NCI-H524 treated with DMSO at 0.1 percent for 48 hours (cell line): ENCODE data around the gene YTHDC2.
"Not testable (repeated sequence)": the region's sequence is repeated elsewhere in the genome, so short reads cannot be mapped to it uniquely, and the experiment has no call there.

ENCODE experiments used
- DNase-seq: peaks from one replicate; lab custom pipeline; 2025; lab: John Stamatoyannopoulos, UW

The YTHDC2 gene

DNA sequence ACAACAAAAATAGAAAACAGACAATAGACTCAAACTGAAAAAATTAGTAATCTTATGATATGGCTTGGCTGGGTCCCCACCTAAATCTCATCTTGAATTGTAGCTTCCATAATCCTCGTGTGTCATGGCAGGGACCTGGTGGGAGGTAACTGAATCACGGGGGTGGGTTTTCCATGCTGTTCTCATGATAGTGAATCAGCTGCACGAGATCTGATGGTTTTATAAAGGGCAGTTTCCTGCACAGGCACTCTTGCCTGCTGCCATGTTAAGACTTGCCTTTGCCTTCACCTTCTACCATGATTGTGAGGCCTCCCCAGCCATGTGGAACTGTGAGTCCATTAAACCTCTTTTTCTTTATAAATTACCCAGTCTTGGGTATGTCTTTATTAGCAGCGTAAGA lies 89.8 kb downstream of the YTHDC2 start:
- not testable (repeated sequence) for DNase-seq

DNA sequence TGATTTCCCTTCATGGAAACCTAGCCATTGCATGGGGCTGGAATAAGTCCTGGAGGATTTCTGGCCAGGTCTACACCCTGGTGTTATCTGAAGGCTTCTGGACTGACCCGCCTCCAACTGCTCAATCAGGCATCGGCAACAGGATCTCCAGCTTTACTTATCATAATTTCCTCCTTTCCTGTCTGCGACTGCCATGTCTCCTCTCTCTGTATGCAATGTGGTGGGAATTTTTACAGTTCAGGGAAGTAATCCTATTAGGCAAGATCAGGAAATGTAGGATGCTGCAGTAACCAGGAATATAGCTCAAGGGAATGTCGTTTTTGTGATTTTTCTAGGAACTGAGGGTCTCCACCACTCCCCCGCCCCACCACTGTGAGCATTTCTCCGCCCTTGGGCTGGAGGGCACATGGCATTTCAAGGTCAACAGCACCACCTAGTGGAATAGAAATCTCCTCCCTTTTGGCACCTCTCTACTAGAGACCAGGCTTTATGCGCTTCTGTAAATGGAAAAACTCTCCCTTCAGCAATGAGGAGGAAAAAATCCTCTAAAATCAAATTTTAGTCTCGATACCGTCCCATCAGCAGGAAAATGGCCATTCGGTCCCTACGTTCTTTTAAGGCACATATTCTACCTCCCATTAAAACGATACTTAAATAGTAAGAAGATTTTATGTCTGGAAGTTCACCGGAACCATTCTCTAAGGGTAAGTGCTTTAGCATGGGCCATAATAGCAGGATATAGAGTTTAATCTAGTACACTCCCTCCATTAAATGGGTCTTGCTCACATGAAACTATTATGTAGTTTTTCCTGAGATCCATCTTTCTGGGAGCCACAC lies 93.0 kb downstream of the YTHDC2 start:
- DNase-seq: no peak

DNA sequence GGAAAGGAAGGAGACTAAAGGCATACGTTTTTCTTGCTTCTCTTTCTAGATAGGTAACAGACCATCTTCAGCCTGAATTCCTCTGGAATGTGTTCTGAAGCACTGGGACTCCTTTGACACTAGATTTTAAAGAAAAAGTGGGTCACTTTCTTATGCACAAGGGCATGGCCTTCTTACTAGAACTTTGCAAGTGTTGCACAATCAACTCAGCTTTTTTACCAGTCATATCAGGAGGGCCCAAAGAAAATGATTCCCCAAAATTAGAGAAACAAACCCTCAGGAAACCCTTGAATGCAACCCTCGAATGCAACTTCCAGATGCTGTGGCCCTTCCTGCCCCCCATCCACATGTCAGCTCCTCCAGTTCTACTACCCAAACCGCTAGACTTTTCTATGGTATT lies 93.9 kb downstream of the YTHDC2 start:
- DNase-seq: no peak

DNA sequence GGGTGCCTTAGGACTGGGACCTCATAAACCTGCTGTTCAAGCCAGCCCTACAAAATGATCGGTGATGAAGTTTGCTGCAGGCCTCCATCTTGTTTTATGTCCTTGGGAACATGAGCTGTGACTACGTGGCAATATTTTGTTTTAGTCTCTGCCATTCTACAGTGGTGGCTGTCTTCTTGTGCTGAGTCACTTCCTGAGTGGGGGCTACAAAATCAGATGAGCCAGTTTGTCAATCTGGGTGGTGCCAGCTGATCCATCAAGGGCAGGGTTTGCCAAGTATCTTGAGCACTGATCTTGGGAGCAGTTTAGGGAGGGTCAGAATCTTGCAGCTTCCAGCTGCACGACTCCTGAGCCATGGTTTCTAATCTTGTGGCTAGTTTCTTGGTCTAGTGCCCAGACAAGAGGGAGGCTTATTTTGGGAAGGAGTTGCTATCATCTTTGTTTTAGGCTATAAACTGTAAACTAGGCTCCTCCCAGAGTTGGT lies 94.7 kb downstream of the YTHDC2 start:
- DNase-seq: no peak

DNA sequence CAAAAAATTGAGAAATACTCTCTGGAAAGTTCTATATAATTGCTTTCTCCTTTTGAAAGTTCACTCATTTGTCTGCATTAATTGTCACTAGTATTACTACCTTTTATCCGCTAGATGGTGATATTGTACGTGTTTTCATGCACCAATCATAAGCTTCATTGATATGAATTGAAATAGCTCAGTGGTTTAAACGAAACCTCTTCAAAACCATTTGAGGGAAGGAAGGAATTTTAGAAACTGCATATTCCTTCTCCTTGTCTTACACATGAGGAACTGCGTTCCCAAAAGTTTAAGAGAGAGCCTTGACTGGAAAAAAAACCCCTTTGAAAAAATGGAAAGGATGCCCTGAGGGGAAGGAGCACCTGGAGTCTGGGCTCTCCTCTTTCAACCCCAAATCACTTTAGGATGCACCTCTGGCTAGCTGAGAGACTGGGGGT lies 98.6 kb downstream of the YTHDC2 start:
- DNase-seq: no peak

DNA sequence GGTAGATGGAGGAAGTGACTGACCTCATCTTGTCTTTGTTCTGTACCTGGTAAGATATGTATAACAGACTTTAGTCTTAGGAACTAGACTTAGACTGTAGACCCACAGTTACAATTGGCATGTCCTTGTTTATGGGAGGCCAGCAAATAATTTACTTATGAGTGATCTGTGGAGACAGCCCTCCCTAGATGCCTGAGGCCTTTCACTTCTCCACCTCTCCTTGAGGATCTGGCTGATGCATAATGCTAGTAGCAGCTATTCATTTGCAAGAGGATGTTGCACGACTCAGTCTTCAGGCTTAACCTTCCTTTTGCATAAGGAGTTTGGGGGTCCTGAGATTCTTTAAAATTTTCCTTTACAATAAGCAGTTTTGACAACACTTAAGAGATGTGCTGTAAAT lies 100.7 kb downstream of the YTHDC2 start:
- no peak for DNase-seq

DNA sequence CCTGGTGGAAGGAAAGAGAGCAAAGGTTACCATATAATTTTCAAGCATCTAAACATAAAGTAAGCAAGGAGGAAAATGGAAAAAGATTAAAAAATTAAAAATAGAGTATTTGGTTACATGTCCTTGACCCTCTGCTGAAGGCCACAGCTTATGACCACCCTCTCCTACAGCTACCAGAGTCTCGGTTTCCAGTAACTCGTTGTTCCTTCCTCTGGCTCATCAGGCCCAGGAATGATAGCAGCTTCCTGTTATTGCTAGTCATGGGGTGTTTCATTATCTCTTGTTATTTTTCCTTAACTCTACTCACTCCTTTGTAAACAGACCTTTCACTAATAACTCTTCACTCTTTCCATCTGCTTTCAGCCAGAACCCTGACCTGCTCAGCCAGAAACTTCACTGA lies 102.2 kb downstream of the YTHDC2 start:
- DNase-seq: no peak

DNA sequence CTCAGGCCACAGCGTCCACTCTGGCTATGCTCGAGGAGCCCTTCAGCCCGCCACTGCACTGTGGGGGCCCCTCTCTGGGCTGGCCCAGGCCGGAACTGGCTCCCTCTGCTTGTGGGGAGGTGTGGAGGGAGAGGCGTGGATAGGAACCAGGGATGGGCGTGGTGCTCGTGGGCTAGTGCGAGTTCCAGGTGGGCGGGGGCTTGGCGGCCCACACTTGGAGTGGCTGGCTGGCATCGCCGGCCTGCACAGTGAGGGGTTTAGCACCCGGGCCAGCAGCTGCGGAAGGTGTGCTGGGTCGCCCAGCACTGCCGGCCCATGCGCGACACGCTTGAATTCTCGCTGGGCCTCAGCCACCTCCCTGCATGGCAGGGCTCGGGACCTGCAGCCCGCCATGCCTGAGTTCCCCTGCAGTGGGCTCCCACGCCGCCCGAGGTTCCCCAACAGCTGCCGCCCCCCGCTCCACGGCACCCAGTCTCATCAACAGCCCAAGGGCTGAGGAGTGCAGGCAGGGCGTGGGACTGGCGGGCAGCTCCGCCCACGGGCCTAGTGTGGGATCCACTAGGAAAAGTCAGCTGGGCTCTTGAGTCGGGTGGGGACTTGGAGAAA lies 103.8 kb downstream of the YTHDC2 start:
- DNase-seq: no peak

DNA sequence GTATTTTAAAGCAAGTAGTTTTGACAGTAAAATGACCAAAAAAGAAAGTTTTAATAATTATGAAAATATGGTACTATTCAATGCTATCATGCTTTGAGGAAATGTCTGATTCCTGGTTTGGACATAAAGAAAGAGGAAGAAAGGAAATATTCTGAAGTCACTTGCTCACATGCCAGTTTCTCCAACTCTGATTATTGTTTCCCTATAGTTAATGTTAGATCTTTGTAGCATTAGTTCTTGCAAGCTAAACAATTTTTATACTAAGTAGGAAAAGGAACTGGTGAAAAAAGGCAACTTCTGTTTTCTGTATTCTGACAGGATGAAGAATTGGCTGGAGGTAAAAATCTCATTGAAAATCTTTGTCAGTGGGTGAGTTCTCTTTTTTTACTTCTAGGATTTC lies 119.5 kb downstream of the YTHDC2 start:
- no peak for DNase-seq

DNA sequence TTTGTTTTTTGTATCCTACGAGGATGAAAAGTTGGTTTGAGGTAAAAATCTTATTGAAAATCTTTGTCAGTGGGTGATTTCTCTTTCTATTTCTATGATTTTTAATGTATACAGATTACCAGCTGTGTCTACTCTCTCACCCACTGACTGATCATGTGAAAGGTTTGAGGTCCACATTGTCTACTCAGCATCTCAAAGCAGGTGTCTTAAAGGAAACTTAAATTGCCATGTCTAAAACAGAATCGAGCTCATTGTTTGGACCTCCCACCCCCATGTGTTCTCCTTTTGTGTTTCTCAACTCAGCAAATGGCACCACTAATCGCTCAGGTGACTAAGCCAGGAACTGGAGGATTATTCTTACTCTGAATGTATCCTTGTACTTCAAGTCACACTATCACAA lies 121.5 kb downstream of the YTHDC2 start:
- no peak for DNase-seq

DNA sequence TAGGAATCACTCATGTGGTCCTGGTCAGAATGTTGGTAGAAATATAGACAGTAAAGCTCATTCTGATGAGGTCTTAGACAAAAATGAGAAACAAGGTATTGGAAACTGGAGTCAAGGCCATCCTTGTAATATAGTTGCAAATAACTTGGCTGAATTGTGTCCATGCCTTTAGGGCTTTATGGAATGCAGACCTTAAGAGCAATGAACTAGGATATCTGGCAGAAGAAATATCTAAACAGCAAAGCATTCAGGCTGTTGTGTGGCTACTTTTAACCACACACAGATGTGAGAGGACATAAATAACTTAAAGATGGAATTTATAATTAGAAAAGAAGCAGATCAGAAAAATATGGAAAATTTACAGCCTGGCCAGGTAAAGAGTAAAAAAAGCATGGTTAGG lies 128.2 kb downstream of the YTHDC2 start:
- no peak for DNase-seq
